Measurements from ENCODE around the gene ALKBH2. TPM values are rescaled to one million over a fixed set of nuclear protein-coding genes. Genes with fewer than 3 reads are reported as not detected.

Gene ALKBH2
- total RNA-seq, 4 donors from 2014 or later: 10.4 to 19.0 (median 13.6) TPM

DNA sequence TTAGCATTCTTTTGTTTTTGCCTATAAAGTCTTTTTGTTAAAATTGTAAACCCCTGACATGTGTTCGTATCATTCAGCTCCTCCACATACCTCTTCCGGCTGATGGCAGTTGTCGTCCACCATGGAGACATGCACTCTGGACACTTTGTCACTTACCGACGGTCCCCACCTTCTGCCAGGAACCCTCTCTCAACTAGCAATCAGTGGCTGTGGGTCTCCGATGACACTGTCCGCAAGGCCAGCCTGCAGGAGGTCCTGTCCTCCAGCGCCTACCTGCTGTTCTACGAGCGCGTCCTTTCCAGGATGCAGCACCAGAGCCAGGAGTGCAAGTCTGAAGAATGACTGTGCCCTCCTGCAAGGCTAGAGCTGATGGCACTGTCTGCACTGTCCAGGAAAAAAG, 7.7 kb downstream of the ALKBH2 start:
- Histone ChIP-seq H3K4me3 (no peak overlapping the region), H3K9me3 (no peaks in the 10 kb centered on the region), H3K27ac (replicated peaks in 1 of 4) (no peak overlapping the region), H3K27me3 (no peaks in the 10 kb centered on the region), H3K36me3 (peaks cover 50 to 100% (median 96%) of the 10 kb centered on the region in 4 donors), H3K4me1 (peaks cover 0 to 3% (median under 1%) of the 10 kb centered on the region in 4 donors)
- intact Hi-C loops (cut with DNase I): no loop called here
- TF ChIP-seq POLR2AphosphoS5 (IDR thresholded peaks at IDR 0.05) (no peak), CTCF (IDR thresholded peaks at IDR 0.05) (no peak), POLR2A (IDR thresholded peaks at IDR 0.05; ENCODE audit: low read depth) (no peak), EP300 (IDR thresholded peaks at IDR 0.05) (no peak)
- DNase-seq (ENCODE audit: extremely low spot score): no peak
- WGBS: 89% methylated on average over 11 of the region's 11 CpGs

DNA sequence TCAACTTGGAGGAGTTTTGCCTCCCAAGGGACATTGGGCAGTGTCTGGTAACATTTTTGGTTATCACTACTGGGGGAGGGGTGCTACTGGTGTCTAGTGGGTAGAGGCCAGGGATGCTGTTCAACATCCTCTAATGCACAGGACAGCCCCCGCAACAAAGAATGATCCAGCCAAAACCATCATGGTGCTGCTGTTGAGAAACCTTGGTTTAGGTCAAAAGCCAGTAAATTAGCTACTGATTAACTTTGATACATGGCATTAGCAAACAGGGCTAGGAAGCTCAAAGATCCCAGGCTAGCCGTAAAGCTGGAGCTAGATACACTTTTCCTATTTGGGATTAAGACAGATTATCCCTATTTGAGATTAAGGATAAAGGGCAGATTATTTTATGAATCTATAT, 8.8 kb downstream of the ALKBH2 start:
- no peak overlapping the region for H3K4me3 ChIP-seq
- no peaks in the 10 kb centered on the region for H3K9me3 ChIP-seq
- intact Hi-C loops (cut with DNase I): no loop called here
- whole genome bisulfite sequencing: 100% methylated on average over 2 of the region's 2 CpGs
- no peaks in the 10 kb centered on the region for H3K27me3 ChIP-seq
- H3K4me1 ChIP-seq: no peaks in the 10 kb centered on the region
- no peak for DNase-seq (ENCODE audit: extremely low spot score)
- H3K36me3 ChIP-seq: peaks cover 50 to 100% (median 95%) of the 10 kb centered on the region in 4 donors
- no peak overlapping the region for H3K27ac ChIP-seq (replicated peaks in 1 of 4)
- TF ChIP-seq POLR2AphosphoS5 (IDR thresholded peaks at IDR 0.05): no peak
- no peak for TF ChIP-seq POLR2A (IDR thresholded peaks at IDR 0.05; ENCODE audit: low read depth)
- TF ChIP-seq CTCF (IDR thresholded peaks at IDR 0.05): no peak
- no peak for TF ChIP-seq EP300 (IDR thresholded peaks at IDR 0.05)

DNA sequence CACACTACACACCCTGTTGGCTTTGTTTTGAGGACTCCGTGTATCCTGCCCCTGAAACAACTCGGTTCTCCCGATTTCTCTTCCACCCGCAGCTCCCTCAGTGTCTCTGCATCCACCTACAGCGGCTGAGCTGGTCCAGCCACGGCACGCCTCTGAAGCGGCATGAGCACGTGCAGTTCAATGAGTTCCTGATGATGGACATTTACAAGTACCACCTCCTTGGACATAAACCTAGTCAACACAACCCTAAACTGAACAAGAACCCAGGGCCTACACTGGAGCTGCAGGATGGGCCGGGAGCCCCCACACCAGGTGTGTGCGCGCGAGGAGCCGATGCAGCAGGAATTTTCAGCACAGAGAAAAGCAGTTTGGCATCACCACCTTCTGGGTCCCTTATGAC, 10.5 kb downstream of the ALKBH2 start:
- intact Hi-C loops (cut with DNase I): no loop called here
- peaks cover 41 to 98% (median 88%) of the 10 kb centered on the region in 4 donors for H3K36me3 ChIP-seq
- peaks cover 0 to 9% (median 3%) of the 10 kb centered on the region in 4 donors for H3K9me3 ChIP-seq
- no peak overlapping the region for H3K4me3 ChIP-seq
- H3K27ac ChIP-seq (replicated peaks in 1 of 4): no peak overlapping the region
- no peak for DNase-seq (ENCODE audit: extremely low spot score)
- no peak for TF ChIP-seq CTCF (IDR thresholded peaks at IDR 0.05)
- no peak for TF ChIP-seq POLR2A (IDR thresholded peaks at IDR 0.05; ENCODE audit: low read depth)
- no peak for TF ChIP-seq EP300 (IDR thresholded peaks at IDR 0.05)
- no peak for TF ChIP-seq POLR2AphosphoS5 (IDR thresholded peaks at IDR 0.05)
- H3K4me1 ChIP-seq: no peaks in the 10 kb centered on the region
- H3K27me3 ChIP-seq: no peaks in the 10 kb centered on the region
- WGBS: 91% methylated on average over 13 of the region's 14 CpGs

- peaks cover 27 to 81% (median 69%) of the 10 kb centered on the region in 4 donors for H3K36me3 ChIP-seq
Measured at GRCh38 chr12:109074866-109075265, 18.4 kb downstream of the ALKBH2 start.

More at GRCh38 chr12:109074866-109075265, 18.4 kb downstream of the ALKBH2 start:
- H3K4me1 ChIP-seq: no peaks in the 10 kb centered on the region
- intact Hi-C loops (cut with DNase I): no loop called here
- peaks cover 0 to 9% (median 3%) of the 10 kb centered on the region in 4 donors for H3K9me3 ChIP-seq
- no peak overlapping the region for H3K27ac ChIP-seq (replicated peaks in 1 of 4)
- no peak for DNase-seq (ENCODE audit: extremely low spot score)
- TF ChIP-seq POLR2A (IDR thresholded peaks at IDR 0.05; ENCODE audit: low read depth) (no peak), POLR2AphosphoS5 (IDR thresholded peaks at IDR 0.05) (no peak), CTCF (IDR thresholded peaks at IDR 0.05) (no peak), EP300 (IDR thresholded peaks at IDR 0.05) (no peak)
- no peak overlapping the region for H3K4me3 ChIP-seq
- no peaks in the 10 kb centered on the region for H3K27me3 ChIP-seq
